GM19397 (cell line): ENCODE data around the gene ZP3.
"Not testable (repeated sequence)": the region's sequence is repeated elsewhere in the genome, so short reads cannot be mapped to it uniquely, and the experiment has no call there.

Experiments used
- ATAC-seq: cut with Tn5 transposase; IDR thresholded peaks from one replicate; pipeline ENCODE4 v1.9.1; 2021; ENCODE audit warnings: mild to moderate bottlenecking, moderate library complexity; ENCODE audit not compliant: unreplicated experiment

The ZP3 gene

DNA sequence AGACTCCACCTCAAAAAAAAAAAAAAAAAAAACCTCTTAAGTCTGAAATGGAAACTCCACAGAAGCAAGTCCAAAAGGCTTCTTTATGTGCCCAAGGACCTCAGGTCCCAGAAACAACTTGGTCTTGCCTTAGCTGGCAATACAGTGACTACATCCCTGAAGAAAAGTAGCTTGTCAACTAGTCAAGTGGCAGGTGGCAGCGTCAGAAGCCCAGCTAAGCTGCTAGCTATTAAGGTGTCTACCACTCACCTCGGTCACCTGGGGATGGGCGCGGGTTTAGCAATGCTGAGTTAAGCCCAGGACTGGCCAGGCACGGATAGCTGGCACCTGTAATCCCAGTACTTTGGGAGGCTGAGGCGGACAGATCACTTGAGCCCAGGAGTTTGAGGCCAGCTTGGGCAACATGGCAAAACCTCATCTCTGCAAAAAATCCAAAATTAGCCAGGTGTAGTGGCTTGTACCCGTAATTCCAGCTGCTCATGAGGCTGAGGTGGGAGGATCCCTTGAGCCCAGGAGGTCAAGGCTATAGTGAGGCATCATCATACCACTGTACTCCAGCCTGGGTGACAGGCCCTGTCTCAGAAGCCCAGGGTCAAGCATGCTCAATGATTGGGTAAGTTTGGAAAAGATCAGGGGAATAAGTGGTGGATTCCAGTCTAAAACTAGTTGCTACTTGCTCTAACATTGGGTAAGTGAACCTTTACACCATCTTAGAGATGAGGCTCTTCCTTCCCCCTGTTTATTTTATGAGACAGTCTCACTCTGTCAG is 14.6 kb downstream of the ZP3 start:
- ATAC-seq, result not testable (repeated sequence)

DNA sequence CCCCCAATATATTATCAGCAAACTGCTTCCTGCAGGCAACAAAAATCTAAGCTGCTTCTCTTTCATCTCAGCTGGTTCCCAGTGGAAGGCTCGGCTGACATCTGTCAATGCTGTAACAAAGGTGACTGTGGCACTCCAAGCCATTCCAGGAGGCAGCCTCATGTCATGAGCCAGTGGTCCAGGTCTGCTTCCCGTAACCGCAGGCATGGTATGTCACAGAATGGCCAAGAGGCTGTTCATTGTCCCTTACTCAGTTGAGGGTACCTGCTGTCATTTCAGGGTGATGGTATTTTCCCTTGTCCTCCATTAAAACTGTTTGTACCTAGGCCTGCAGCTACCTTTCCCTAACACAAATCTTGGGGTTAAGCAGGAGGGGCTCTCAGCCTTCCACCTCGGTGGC is 15.7 kb downstream of the ZP3 start:
- ATAC-seq, result not testable (repeated sequence)

DNA sequence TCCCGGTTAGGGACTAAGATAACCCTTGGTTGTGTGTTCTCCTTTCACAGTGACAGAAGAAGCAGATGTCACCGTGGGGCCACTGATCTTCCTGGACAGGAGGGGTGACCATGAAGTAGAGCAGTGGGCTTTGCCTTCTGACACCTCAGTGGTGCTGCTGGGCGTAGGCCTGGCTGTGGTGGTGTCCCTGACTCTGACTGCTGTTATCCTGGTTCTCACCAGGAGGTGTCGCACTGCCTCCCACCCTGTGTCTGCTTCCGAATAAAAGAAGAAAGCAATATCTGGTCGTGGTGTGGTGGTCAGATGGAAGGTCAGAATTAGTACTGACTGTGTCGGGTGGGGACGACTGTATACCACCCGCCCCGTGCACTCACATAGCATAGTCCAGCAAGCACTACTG is 17.0 kb downstream of the ZP3 start:
- not testable (repeated sequence) for ATAC-seq

DNA sequence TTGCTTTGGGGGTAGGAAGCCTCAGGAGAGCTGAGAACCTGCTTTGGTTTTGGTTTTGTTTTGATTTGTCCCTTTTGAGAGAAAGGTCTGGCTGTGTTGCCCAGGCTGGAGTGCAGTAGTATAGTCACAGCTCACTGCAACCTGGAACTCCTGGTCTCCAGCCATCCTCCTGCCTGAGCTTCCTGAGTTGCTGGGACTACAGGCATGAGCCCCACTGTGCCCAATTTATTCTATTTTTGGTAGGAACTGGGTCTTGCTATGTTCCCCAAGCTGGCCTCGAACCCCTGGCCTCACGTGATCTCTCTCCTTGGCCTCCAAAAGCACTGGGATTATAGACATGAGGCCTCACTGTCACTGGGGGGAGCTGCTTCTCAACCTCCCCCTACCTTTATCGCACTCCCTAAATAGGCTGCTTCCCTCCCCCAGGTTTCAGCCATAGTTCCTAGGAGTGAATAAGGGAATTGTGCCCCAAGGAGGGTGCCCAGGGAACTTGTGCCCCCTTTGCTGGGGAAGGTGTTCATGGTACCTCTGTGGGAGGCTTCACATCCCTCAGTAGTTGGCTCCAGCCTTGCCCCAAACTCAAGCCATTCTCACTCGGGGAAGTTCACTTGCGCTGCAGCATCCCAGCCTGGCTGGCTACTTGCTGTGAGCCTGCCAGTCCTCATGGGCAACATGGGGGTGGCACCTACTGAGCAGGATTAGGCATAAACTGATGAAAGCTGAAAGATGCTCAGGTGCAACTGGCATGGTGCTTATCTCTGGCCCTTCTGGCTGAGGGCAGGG is 18.1 kb downstream of the ZP3 start:
- ATAC-seq, result not testable (repeated sequence)

- ATAC-seq, result not testable (repeated sequence)
Observed at GRCh38 chr7:76443846-76444245, 19.1 kb downstream of the ZP3 start.

GRCh38 chr7:76445577-76446008 is 20.8 kb downstream of the ZP3 start:
- ATAC-seq, result peak; percentile 80

DNA sequence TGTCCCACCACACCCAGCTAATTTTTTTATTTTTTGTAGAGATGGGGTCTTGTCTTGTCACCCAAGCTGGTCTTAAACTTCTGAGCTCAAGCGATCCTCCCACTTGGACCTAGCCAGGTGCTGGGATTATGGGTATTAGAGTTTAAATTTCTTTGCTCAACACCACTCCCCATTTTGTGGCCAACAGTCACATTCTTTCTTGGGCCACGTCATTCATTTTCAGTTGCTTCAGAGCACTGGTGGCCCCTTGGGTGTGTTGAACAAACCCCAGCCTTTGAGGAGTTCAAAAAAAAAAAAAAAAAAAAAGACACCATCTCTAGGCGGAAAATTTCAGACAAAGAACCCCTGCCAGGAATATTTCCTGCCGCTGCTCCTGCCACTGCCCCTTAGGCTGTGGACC is 32.3 kb downstream of the ZP3 start:
- not testable (repeated sequence) for ATAC-seq

- not testable (repeated sequence) for ATAC-seq
Observed at GRCh38 chr7:76458504-76458903, 33.8 kb downstream of the ZP3 start.

DNA sequence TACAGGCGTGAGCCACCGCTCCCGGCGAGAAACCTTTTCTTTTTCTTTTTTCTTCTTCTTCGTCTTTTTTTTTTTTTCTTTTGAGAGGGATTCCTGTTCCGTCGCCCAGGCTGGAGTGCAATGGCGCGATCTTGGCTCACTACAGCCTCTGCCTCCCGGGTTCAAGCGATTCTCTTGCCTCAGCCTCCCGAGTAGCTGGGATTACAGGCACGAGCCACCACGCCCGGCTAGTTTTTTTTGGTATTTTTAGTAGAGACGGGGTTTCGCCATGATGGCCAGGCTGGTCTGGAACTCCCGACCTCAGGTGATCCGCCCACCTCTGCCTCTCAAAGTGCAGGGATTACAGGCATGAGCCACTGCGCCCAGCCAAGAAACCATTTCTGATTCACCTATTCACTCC is 36.0 kb downstream of the ZP3 start:
- ATAC-seq, result not testable (repeated sequence)

- ATAC-seq, result peak; percentile 98
Observed at GRCh38 chr7:76461464-76462101, 36.8 kb downstream of the ZP3 start, which contains the start of gene DTX2. DTX2 (plus strand) TSS chr7:76461709; CDS start chr7:76480510, 18,801 bp downstream.

DNA sequence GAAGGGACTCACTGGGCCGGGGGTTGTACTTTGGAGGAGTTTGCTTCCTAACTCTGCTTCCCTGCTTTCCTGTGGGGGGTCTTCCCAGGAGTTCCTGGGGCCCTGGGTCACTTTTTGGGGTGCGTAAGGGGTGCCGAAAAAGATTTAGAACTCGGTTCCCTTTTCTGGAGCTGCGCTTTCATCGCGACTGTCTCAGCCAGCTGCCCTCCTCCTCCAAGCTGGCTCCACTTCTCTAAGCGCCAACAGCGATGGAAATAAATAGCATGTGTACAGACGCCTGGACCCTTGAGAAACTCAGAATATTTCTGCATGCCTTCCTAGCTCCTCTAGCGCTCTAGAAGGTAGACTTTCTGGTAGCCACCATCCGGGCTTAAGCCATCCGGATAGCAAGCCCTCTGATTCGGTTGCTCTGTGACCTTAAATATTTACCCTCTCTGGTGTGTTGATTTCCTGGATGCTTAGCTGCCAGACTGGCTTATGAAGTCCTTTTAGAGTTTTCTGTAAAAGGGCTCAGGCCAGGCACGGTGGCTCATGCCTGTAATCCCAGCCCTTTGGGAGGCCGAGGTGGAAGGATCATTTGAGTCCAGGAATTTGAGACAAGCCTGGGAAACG is 37.6 kb downstream of the ZP3 start:
- not testable (repeated sequence) for ATAC-seq

DNA sequence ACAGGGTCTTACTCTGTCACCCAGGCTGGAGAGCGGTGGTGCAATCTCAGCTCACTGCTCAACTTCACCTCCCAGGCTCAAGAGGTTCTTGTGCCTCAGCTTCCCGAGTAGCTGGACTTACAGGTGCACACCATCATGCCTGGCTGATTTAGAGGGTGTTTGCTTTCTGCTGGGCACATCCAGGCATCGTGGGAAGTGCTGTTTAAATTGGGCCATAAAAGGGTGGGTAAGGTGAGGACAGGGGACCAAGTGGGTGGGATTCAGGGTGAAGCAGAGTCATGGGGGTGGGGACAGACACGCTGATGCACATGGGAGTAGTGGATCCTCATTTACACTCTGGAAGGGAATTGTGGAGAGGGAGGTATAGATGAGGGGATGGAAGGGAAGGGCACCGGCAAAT is 40.2 kb downstream of the ZP3 start:
- ATAC-seq, result not testable (repeated sequence)

DNA sequence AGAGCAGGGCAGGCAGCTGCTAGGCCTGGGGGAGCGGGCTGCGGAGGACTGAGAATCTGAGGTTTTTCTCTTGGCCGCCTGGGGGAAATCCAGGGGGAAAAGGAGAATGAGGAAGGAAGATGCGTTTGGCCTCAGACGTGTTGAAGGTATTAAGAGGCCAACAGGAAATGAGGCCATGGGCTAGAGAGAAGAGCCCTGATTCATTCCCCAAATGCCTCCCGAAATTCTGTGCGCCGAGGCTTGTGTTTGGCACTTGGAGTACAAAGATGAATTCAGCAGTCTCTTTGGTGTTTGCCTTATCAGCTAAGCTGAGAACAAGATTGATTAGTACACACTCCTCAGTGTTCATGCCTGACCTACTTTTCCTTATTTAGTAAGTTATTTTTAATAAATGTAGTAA is 41.2 kb downstream of the ZP3 start:
- ATAC-seq, result not testable (repeated sequence)

DNA sequence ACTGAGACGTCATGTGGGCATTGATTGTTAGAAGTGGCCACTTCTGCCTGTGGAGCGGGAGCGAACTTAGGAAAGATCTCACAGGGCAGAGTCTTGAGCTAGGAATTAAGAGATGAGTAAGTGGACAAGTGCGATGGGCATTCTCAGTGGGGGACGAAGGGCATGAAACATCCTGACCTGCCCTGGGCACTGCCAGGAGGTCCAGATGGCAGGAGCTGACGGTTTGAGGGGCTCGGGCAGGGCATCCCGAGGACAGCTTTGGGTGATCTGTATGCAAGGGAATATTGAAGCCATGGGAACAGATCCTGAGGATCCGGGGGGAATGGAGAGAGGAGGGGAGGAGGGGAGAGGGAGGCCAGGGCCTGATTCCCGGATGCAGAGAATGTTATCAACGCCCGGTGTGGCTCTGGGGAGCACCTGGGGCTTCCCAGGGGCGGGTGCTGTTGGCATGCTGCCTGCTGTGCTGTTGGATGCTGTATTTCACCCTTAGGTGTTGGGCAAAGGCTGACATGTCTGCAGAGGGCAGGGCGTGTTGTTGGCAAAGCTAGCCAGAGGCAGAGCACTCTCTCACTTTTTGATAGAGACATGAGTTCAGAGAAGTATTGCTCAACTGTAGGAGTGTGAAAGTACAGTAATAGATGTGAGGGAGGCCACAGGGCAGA is 43.1 kb downstream of the ZP3 start:
- ATAC-seq, result not testable (repeated sequence)

- ATAC-seq, result not testable (repeated sequence)
Observed at GRCh38 chr7:76471556-76472221, 46.9 kb downstream of the ZP3 start.

DNA sequence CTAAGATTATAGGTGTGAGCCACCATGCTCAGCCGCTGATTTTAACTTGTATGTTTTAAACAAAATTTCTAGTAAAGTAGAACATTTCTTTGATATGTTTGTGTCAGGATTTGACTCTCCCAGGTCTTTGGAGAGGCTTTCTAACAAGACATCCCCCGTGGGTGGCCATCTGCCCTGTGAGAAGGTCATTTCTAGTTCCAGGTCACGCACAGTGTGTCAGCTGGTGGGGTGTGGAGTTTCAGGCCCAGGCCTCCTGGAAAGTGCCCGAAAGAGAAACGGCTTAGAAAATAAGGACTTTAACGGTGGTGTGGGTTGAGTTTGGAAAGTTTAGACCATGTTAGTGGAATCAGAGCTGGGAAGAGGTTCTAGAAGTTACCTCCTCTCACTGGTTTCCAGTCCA is 48.3 kb downstream of the ZP3 start:
- ATAC-seq, result not testable (repeated sequence)

GRCh38 chr7:76476280-76476679 is 51.5 kb downstream of the ZP3 start:
- not testable (repeated sequence) for ATAC-seq

DNA sequence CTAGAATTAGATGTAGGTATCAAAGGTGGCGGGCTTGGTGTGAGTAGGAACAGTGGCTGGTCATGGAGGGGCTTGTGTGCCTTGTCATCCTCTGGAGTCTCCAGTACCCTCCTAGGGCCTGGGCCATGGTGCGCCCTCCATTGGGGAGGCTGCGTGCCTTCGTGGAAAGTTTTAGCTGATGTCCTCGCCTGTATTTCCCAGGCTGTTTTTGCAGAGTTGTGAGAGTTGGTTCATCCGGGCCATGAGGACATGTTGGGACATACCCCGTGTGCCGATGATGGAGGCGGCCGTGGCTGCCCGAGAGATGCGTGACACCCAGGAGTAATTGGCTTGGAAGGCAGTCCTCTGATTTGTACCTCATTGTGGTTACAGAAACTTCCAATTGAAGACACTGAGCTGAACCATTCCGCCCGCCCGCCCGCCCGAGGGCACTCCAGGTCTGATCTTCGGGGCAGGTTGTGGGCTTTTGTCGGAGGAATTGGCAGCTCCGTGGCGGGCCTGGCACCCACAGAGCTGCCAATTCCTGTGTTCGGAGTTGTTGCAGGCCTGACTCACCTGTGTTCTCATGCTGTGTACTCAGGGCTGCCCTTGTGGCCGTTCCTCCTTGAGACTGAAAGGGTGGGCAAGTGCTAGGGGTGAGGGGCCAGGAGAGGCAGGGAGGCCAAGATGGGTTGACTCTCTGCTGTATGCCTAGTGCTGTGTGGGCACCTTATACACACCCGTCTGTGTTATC is 52.2 kb downstream of the ZP3 start:
- not testable (repeated sequence) for ATAC-seq

- not testable (repeated sequence) for ATAC-seq
Observed at GRCh38 chr7:76479628-76480027, 54.9 kb downstream of the ZP3 start.
